ENCODE results near the gene CFAP57.
"Not testable (repeated sequence)": the region's sequence is repeated elsewhere in the genome, so short reads cannot be mapped to it uniquely, and the experiment has no call there.

Gene CFAP57

GRCh38 chr1:43171876-43172526, at the start of gene CFAP57, which contains the start of gene EBNA1BP2:
TSS of gene CFAP57 (plus strand) at chr1:43172330. CDS start at chr1:43172754, 424 bp downstream.
TSS of gene EBNA1BP2 (minus strand) at chr1:43172290. CDS start at chr1:43172118, 172 bp downstream.
- Histone ChIP-seq H3K9ac (ENCODE audit: low read depth in 1 of 2, low read length in 2 of 2) (peak within 1 kb of the TSS; percentile 76 to 92), H3K9me3 (ENCODE audit: control insufficient read depth in 1 of 2, low read length in 2 of 2) (no peaks in the 10 kb centered on the region), H3K36me3 (ENCODE audit: control insufficient read depth in 1 of 2, insufficient read depth in 2 of 2, low read length in 2 of 2) (peaks cover 17 to 37% of the 10 kb centered on the region in 2 donors), H3K27ac (ENCODE audit: low read depth, low read length) (no peak within 1 kb of the TSS), H3K4me3 (ENCODE audit: low read depth in 1 of 2, low read length in 2 of 2) (peak within 1 kb of the TSS; percentile 97 to 100), H3K27me3 (ENCODE audit: control insufficient read depth in 1 of 2, insufficient read depth in 2 of 2, low read length in 2 of 2) (peaks cover 8 to 11% of the 10 kb centered on the region in 2 donors), H3K4me1 (ENCODE audit: control insufficient read depth in 1 of 2, insufficient read depth in 2 of 2, low read length in 2 of 2) (peaks cover 10 to 11% of the 10 kb centered on the region in 2 donors)

DNA sequence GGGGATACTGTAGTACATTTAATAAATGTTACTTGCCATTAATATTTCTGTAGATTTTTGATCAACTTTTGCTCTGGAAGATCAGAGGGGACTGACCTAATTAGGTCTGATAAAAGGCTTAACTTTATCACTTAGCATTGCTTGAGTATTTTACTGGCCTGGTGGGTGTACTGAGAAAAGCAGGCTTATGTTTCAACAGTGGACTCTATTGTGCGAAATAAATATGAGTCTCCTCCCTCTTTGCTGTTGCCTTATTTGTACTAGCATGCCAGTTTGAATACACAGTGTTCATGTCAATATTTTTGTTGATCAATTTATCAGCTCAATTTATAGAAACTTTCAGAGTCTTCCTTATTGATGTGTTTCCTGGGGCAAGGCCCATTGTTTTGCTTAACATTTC, 49.1 kb upstream of the CFAP57 start:
- H3K4me1 ChIP-seq (ENCODE audit: control insufficient read depth in 1 of 2, insufficient read depth in 2 of 2, low read length in 2 of 2): no peaks in the 10 kb centered on the region

DNA sequence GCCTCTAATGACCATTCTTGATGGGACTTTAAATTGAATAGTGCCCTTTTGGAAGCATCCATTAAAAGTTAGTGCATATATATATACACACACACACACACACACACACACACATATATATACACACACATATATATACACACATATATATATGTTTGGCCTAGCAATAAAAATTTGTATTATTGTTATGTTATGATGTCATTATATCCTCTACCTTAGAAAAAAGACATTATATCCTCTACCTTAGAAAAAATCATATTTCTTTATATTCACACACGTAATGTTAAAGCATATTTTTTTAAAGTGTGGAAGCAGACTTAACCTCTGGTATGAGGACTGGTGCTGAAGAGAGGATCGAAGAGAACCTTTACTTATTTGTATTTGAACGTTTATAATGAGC, 43.3 kb upstream of the CFAP57 start:
- no peaks in the 10 kb centered on the region for H3K36me3 ChIP-seq (ENCODE audit: control insufficient read depth in 1 of 2, insufficient read depth in 2 of 2, low read length in 2 of 2)
- H3K27ac ChIP-seq (ENCODE audit: low read depth, low read length): no peak overlapping the region
- H3K4me3 ChIP-seq (ENCODE audit: low read depth in 1 of 2, low read length in 2 of 2): no peak overlapping the region
- H3K9me3 ChIP-seq (ENCODE audit: control insufficient read depth in 1 of 2, low read length in 2 of 2): no peaks in the 10 kb centered on the region
- peaks cover 0 to 3% of the 10 kb centered on the region in 2 donors for H3K27me3 ChIP-seq (ENCODE audit: control insufficient read depth in 1 of 2, insufficient read depth in 2 of 2, low read length in 2 of 2)
- H3K4me1 ChIP-seq (ENCODE audit: control insufficient read depth in 1 of 2, insufficient read depth in 2 of 2, low read length in 2 of 2): no peaks in the 10 kb centered on the region
- no peak overlapping the region for H3K9ac ChIP-seq (ENCODE audit: low read depth in 1 of 2, low read length in 2 of 2)

More for the DNA sequence above, 49.1 kb upstream of the CFAP57 start:
- no peak overlapping the region for H3K27ac ChIP-seq (ENCODE audit: low read depth, low read length)
- no peak overlapping the region for H3K9ac ChIP-seq (ENCODE audit: low read depth in 1 of 2, low read length in 2 of 2)
- H3K4me3 ChIP-seq (ENCODE audit: low read depth in 1 of 2, low read length in 2 of 2): no peak overlapping the region
- H3K36me3 ChIP-seq (ENCODE audit: control insufficient read depth in 1 of 2, insufficient read depth in 2 of 2, low read length in 2 of 2): no peaks in the 10 kb centered on the region
- no peaks in the 10 kb centered on the region for H3K27me3 ChIP-seq (ENCODE audit: control insufficient read depth in 1 of 2, insufficient read depth in 2 of 2, low read length in 2 of 2)
- no peaks in the 10 kb centered on the region for H3K9me3 ChIP-seq (ENCODE audit: control insufficient read depth in 1 of 2, low read length in 2 of 2)

GRCh38 chr1:43129426-43129825, 42.7 kb upstream of the CFAP57 start:
- no peaks in the 10 kb centered on the region for H3K36me3 ChIP-seq (ENCODE audit: control insufficient read depth in 1 of 2, insufficient read depth in 2 of 2, low read length in 2 of 2)
- peaks cover 0 to 3% of the 10 kb centered on the region in 2 donors for H3K27me3 ChIP-seq (ENCODE audit: control insufficient read depth in 1 of 2, insufficient read depth in 2 of 2, low read length in 2 of 2)
- no peaks in the 10 kb centered on the region for H3K9me3 ChIP-seq (ENCODE audit: control insufficient read depth in 1 of 2, low read length in 2 of 2)
- H3K9ac ChIP-seq (ENCODE audit: low read depth in 1 of 2, low read length in 2 of 2): no peak overlapping the region
- H3K27ac ChIP-seq (ENCODE audit: low read depth, low read length): no peak overlapping the region
- no peaks in the 10 kb centered on the region for H3K4me1 ChIP-seq (ENCODE audit: control insufficient read depth in 1 of 2, insufficient read depth in 2 of 2, low read length in 2 of 2)
- no peak overlapping the region for H3K4me3 ChIP-seq (ENCODE audit: low read depth in 1 of 2, low read length in 2 of 2)

GRCh38 chr1:43134068-43134467, 38.1 kb upstream of the CFAP57 start:
- no peaks in the 10 kb centered on the region for H3K4me1 ChIP-seq (ENCODE audit: control insufficient read depth in 1 of 2, insufficient read depth in 2 of 2, low read length in 2 of 2)
- H3K9ac ChIP-seq (ENCODE audit: low read depth in 1 of 2, low read length in 2 of 2): no peak overlapping the region
- no peaks in the 10 kb centered on the region for H3K9me3 ChIP-seq (ENCODE audit: control insufficient read depth in 1 of 2, low read length in 2 of 2)
- H3K27me3 ChIP-seq (ENCODE audit: control insufficient read depth in 1 of 2, insufficient read depth in 2 of 2, low read length in 2 of 2): peaks cover 0 to 3% of the 10 kb centered on the region in 2 donors
- no peak overlapping the region for H3K4me3 ChIP-seq (ENCODE audit: low read depth in 1 of 2, low read length in 2 of 2)
- no peaks in the 10 kb centered on the region for H3K36me3 ChIP-seq (ENCODE audit: control insufficient read depth in 1 of 2, insufficient read depth in 2 of 2, low read length in 2 of 2)
- no peak overlapping the region for H3K27ac ChIP-seq (ENCODE audit: low read depth, low read length)

DNA sequence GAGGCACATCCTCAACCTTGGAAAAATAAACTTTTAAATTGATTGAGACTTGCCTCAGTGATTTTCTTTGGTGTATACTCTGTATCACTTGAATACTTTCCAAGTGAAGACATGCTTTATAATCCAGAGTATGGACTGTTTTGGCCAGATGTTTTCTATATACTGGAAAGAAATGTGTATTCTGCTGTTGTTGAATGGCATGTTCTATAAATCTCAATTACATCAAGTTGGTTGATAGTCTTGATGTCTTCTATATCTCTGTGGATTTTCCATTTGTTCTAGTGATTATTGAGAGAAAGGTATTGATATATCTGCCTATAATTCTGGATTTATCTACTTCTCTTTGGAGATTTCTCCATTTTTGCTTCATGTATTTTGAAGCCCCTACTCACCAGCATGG, 37.5 kb upstream of the CFAP57 start:
- no peaks in the 10 kb centered on the region for H3K36me3 ChIP-seq (ENCODE audit: control insufficient read depth in 1 of 2, insufficient read depth in 2 of 2, low read length in 2 of 2)
- H3K27ac ChIP-seq (ENCODE audit: low read depth, low read length): no peak overlapping the region
- peaks cover 0 to 3% of the 10 kb centered on the region in 2 donors for H3K27me3 ChIP-seq (ENCODE audit: control insufficient read depth in 1 of 2, insufficient read depth in 2 of 2, low read length in 2 of 2)
- no peak overlapping the region for H3K4me3 ChIP-seq (ENCODE audit: low read depth in 1 of 2, low read length in 2 of 2)
- H3K9me3 ChIP-seq (ENCODE audit: control insufficient read depth in 1 of 2, low read length in 2 of 2): no peaks in the 10 kb centered on the region
- H3K9ac ChIP-seq (ENCODE audit: low read depth in 1 of 2, low read length in 2 of 2): no peak overlapping the region
- H3K4me1 ChIP-seq (ENCODE audit: control insufficient read depth in 1 of 2, insufficient read depth in 2 of 2, low read length in 2 of 2): no peaks in the 10 kb centered on the region

GRCh38 chr1:43135857-43136781, 36.0 kb upstream of the CFAP57 start:
- no peak overlapping the region for H3K9ac ChIP-seq (ENCODE audit: low read depth in 1 of 2, low read length in 2 of 2)
- H3K27ac ChIP-seq (ENCODE audit: low read depth, low read length): no peak overlapping the region
- H3K4me1 ChIP-seq (ENCODE audit: control insufficient read depth in 1 of 2, insufficient read depth in 2 of 2, low read length in 2 of 2): no peaks in the 10 kb centered on the region
- no peak overlapping the region for H3K4me3 ChIP-seq (ENCODE audit: low read depth in 1 of 2, low read length in 2 of 2)
- no peaks in the 10 kb centered on the region for H3K9me3 ChIP-seq (ENCODE audit: control insufficient read depth in 1 of 2, low read length in 2 of 2)
- no peaks in the 10 kb centered on the region for H3K36me3 ChIP-seq (ENCODE audit: control insufficient read depth in 1 of 2, insufficient read depth in 2 of 2, low read length in 2 of 2)
- H3K27me3 ChIP-seq (ENCODE audit: control insufficient read depth in 1 of 2, insufficient read depth in 2 of 2, low read length in 2 of 2): no peaks in the 10 kb centered on the region

DNA sequence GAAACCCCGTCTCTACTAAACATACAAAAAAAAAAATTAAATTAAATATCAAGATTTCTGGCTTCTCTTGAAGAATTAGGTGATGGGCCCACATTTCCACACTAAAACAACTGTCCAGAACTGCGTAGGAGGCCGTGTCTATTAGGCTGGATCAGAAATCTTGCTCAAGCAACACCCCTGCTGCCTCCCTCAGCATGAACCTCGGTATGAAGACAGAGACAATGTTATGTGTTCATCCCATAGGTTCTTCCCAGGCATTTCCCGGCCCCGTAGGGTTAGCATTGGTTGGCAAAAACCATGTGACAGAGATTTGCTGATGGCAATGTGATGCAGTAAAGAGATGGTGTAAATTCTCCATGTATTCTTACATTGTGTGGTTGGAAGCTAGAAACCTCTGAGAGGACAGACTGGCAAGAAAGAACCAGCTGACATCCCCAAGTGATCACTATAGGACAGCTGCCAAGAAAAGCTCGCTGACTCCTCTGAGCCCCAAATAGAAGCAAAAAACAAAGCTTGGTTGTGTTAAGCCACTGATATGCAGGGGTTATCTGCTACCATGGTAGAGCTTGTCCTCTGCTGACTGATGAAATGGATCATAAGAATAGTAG, 34.6 kb upstream of the CFAP57 start:
- Histone ChIP-seq H3K9ac (ENCODE audit: low read depth in 1 of 2, low read length in 2 of 2) (no peak overlapping the region), H3K9me3 (ENCODE audit: control insufficient read depth in 1 of 2, low read length in 2 of 2) (no peaks in the 10 kb centered on the region), H3K27me3 (ENCODE audit: control insufficient read depth in 1 of 2, insufficient read depth in 2 of 2, low read length in 2 of 2) (no peaks in the 10 kb centered on the region), H3K4me3 (ENCODE audit: low read depth in 1 of 2, low read length in 2 of 2) (no peak overlapping the region), H3K36me3 (ENCODE audit: control insufficient read depth in 1 of 2, insufficient read depth in 2 of 2, low read length in 2 of 2) (no peaks in the 10 kb centered on the region), H3K27ac (ENCODE audit: low read depth, low read length) (no peak overlapping the region), H3K4me1 (ENCODE audit: control insufficient read depth in 1 of 2, insufficient read depth in 2 of 2, low read length in 2 of 2) (no peaks in the 10 kb centered on the region)

DNA sequence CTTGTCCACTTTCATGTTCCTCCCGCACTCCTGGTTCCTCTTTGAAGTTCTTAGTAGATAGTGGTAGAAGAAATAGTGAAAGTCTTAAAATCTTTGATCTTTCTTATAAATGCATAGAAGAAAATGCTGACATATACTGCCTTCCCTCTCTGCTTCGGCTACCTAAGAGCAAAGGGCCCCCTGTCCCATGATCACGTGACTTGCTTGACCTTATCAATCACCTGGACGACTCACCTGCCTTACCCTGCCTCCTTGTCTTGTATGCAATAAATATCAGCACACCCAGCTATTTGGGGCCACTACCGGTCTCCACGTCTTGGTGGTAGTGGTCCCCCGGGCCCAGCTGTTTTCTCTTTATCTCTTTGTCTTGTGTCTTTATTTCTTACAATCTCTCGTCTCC, 32.8 kb upstream of the CFAP57 start:
- not testable (repeated sequence) for H3K27me3 ChIP-seq (ENCODE audit: control insufficient read depth in 1 of 2, insufficient read depth in 2 of 2, low read length in 2 of 2); H3K9me3 ChIP-seq (ENCODE audit: control insufficient read depth in 1 of 2, low read length in 2 of 2); H3K27ac ChIP-seq (ENCODE audit: low read depth, low read length); H3K36me3 ChIP-seq (ENCODE audit: control insufficient read depth in 1 of 2, insufficient read depth in 2 of 2, low read length in 2 of 2); H3K9ac ChIP-seq (ENCODE audit: low read depth in 1 of 2, low read length in 2 of 2); H3K4me1 ChIP-seq (ENCODE audit: control insufficient read depth in 1 of 2, insufficient read depth in 2 of 2, low read length in 2 of 2); H3K4me3 ChIP-seq (ENCODE audit: low read depth in 1 of 2, low read length in 2 of 2)

DNA sequence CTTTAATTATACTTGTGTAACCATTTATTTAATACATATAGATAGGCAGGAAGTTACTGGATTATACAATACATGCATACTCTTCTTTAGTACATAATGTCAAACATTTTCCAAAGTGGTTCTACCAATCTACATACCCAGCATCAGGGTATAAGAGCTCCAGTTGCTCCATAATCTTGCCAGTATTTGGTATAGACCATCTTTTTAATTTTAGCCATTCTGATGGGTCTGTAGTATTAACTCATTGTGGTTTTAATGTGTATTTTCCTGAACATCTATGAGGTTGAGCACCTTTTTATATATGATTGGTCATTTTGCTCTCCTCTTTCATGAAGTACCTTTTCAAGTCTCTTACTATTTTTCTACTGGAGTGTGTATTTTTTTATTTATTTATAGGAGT, 32.1 kb upstream of the CFAP57 start:
- Histone ChIP-seq H3K27me3 (ENCODE audit: control insufficient read depth in 1 of 2, insufficient read depth in 2 of 2, low read length in 2 of 2) (peaks cover 2 to 14% of the 10 kb centered on the region in 2 donors), H3K27ac (ENCODE audit: low read depth, low read length) (no peak overlapping the region), H3K36me3 (ENCODE audit: control insufficient read depth in 1 of 2, insufficient read depth in 2 of 2, low read length in 2 of 2) (no peaks in the 10 kb centered on the region), H3K4me1 (ENCODE audit: control insufficient read depth in 1 of 2, insufficient read depth in 2 of 2, low read length in 2 of 2) (no peaks in the 10 kb centered on the region), H3K4me3 (ENCODE audit: low read depth in 1 of 2, low read length in 2 of 2) (no peak overlapping the region), H3K9me3 (ENCODE audit: control insufficient read depth in 1 of 2, low read length in 2 of 2) (no peaks in the 10 kb centered on the region), H3K9ac (ENCODE audit: low read depth in 1 of 2, low read length in 2 of 2) (no peak overlapping the region)

Data from duodenal mucosa (tissue), 2 donors.